Astrocyte (in vitro differentiated cells and primary cell): ENCODE measurements around the gene GRK3.
"Not testable (repeated sequence)": the region's sequence is repeated elsewhere in the genome, so short reads cannot be mapped to it uniquely, and the experiment has no call there.

ENCODE experiments used
- CTCF ChIP-seq: IDR thresholded peaks from 2 replicates; pipeline ENCODE4 v1.5.1; 2011; ENCODE audit warnings: low read depth, mild to moderate bottlenecking, inconsistent platforms, low read length, moderate library complexity; ENCODE audit not compliant: insufficient read depth
- EZH2 ChIP-seq: IDR thresholded peaks from 2 replicates; pipeline ENCODE4 v1.6.1; 2012; ENCODE audit warnings: mild to moderate bottlenecking, low read length, inconsistent platforms; ENCODE audit not compliant: insufficient read depth

GRCh38 chr22:25552405-25552804 lies 12.1 kb upstream of the GRK3 start:
- TF ChIP-seq CTCF, EZH2: not testable (repeated sequence)
